ENCODE measurements around the gene BACH1.
"Not testable (repeated sequence)": the region's sequence is repeated elsewhere in the genome, so short reads cannot be mapped to it uniquely, and the experiment has no call there.

BACH1 gene

GRCh38 chr21:29298348-29299045, at the start of gene BACH1:
TSS of gene BACH1 (plus strand) at chr21:29298922. CDS start at chr21:29321281, 22,359 bp downstream.
- DNase-seq (ENCODE audit: low spot score) = peak; percentile 96

- DNase-seq (ENCODE audit: low spot score) = not testable (repeated sequence)
Observed at GRCh38 chr21:29249289-29249688, 49.4 kb upstream of the BACH1 start.

- no peak for DNase-seq (ENCODE audit: low spot score)
Observed at GRCh38 chr21:29250636-29251035, 48.1 kb upstream of the BACH1 start.

- not testable (repeated sequence) for DNase-seq (ENCODE audit: low spot score)
Observed at GRCh38 chr21:29253861-29254260, 44.9 kb upstream of the BACH1 start.

- DNase-seq (ENCODE audit: low spot score) = no peak
Observed at GRCh38 chr21:29254550-29254949, 44.2 kb upstream of the BACH1 start.

GRCh38 chr21:29256126-29256910, 42.4 kb upstream of the BACH1 start:
- no peak for DNase-seq (ENCODE audit: low spot score)

GRCh38 chr21:29257701-29258100, 41.0 kb upstream of the BACH1 start:
- no peak for DNase-seq (ENCODE audit: low spot score)

DNA sequence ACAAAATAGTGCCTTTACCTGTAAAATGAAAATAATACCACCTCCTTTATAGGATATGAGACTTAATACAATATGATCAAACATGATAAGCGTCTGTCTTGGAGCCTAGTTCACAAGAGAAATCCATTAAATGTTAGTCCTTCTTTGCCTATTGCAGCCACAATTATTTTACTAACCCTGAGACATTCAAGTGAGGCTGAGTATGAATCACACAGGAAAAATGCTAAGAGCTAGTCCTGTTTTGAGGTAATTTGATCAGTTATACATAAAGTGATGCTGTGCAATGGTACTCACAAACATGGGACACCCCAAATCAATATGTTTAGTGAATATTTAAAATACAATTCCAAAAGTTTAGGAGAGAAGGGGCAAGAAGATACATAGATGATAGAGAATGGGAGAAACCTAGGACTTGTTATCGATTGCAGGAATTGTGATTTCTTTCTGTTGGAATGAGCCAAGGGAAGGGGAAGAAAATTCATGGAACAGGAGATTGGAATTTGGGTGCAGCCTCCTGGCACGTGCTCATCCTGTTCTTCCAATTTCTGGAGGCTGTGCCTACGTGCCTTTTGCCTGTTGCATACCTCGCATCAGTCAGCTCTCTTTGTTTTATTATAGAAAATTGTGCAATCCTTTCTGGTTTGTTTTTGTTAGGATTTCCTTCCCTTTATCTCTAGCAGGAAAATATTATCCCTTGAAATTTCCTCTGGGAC, 39.9 kb upstream of the BACH1 start:
- DNase-seq (ENCODE audit: low spot score) = peak; percentile 27

- DNase-seq (ENCODE audit: low spot score) = no peak
Observed at GRCh38 chr21:29260461-29260860, 38.3 kb upstream of the BACH1 start.

DNA sequence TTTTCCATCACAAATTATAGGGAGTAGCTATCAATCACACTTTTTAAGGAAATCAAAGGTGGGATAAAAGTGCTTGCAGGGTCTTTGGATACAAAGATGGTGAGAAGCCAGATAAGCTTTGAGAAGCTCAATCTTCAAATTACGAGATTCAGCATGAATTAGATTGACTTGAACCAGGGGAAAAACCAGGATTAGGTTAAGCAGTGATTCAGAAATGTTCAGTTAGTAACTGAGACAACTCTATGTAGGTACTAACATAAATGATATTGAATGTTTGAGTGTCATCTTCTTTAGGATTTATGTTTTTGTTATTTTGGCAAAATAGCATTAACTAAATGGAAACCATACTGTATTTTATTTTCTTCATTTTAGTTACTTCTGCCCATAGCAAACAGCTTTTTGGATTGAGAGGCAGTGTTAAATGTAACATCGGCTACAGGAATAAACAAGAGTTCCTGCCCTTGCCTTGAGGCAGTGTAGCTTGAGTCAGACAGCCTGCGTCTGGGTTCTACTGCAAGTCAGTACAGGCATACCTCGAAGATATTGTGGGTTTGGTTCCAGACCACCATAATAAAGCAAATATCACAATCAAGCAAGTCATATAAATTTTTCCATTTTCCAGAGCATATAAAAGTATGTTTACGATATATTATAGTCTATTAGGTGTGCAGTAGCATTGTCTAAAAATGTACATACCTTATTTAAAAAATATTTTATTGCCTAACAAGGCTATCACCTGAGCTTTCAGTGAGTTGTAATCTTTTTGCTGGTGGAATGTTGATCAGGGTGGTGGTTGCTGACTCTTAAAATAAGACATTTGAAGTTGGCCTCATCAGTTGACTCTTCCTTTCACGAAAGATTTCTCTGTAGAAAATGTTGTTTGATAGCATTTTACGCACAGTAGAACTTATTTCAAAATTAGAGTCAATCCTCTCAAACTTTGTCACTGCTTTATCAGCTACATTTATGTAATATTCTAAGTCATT, 36.9 kb upstream of the BACH1 start:
- DNase-seq (ENCODE audit: low spot score) = no peak

DNA sequence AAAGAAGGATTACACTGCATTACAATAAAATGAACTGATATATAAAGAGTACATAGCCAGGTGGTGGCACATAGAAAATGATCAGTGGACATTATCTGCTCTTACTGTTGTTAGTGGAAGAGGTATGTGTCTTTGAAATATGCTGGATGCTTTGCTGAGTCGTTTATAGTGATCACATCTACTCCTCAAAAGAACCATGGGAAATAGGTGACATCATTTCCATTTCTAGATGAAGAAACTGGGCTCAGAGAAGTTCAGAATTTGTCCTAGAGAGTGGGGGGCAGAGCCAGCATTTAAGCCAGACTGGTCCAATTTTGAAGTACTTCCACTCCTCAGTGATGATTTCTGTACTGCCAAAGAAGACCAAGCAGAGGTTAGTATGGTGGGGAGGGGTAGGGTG, 34.0 kb upstream of the BACH1 start:
- DNase-seq (ENCODE audit: low spot score) = no peak

GRCh38 chr21:29265690-29266479, 32.8 kb upstream of the BACH1 start:
- DNase-seq (ENCODE audit: low spot score) = no peak

GRCh38 chr21:29267666-29268065, 31.1 kb upstream of the BACH1 start:
- DNase-seq (ENCODE audit: low spot score) = no peak

GRCh38 chr21:29271927-29272333, 26.8 kb upstream of the BACH1 start:
- DNase-seq (ENCODE audit: low spot score) = no peak

DNA sequence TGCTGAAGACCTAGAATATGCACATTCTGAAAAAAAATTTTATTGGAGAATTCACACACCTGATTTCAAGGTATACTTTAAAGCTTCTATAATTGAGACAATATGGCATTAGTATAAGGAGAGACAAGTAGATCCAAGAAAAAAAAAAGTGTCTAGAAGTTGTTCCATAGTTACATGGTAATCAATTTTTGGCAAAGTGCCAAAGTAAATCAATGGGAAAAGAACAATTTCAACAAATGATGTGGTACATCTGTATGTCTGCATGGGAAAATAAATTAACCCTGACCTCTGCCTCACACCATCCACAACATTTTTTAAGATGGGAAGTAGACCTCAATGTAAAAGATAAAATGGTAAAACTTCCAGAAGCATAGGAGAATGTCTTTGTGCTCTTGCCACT, 21.3 kb upstream of the BACH1 start:
- no peak for DNase-seq (ENCODE audit: low spot score)

DNA sequence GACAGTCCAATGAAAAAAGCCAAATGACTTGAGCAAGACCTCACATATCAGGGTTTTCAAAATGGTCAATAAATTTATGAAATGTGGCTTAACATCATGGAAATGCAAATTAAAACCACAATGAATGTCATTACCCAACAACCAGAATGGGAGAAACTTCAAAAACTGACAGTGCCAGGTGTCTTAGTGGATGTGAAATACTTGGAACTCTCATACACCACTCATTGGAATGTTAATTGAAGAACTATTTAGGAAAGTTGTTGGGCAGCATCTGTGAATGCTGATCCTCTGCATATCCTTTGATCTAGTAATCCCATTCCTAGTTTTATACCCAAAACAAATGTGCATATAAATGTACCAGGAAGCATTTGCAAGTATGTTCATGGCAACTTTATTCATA, 19.2 kb upstream of the BACH1 start:
- no peak for DNase-seq (ENCODE audit: low spot score)

- DNase-seq (ENCODE audit: low spot score) = not testable (repeated sequence)
Observed at GRCh38 chr21:29281801-29282200, 16.9 kb upstream of the BACH1 start.

- peak; percentile 67 for DNase-seq (ENCODE audit: low spot score)
Observed at GRCh38 chr21:29287383-29287782, 11.3 kb upstream of the BACH1 start.

DNA sequence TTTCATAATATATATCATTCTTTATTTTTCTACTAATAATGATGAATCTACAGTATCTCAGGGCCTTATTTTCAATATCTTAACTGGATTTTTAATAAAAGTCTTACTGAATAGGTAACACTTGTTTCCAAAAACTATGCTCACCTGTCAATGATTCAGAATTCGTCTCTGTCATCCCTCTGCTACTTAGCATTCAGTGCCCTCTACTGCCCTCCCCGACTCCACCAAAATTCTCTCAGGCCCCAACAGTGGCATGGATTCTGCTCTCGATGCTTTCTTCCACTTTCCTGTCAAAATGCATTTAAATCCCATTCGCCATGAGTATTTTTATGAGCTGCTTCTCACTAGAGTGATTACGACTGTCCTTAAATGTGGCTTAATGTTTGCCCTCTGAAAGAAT, 10.5 kb upstream of the BACH1 start:
- no peak for DNase-seq (ENCODE audit: low spot score)

DNA sequence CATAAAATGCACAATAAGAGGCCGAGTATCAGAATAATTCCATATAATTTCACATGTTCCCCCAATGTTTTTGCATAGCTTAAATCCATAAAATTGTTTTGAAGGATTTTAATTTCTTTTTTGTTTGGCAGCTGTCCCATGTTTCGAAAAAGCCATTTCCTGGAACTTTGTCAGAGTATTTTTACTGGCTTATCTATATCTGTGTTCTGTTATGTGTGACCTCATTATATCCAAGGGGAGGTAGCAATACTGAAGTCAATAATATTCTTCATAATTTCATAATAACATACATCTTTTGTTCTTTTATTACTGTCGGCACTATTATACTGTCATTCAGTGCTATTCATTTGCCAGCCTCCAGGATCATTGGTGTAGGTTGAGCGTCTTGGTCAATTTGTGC, 9.4 kb upstream of the BACH1 start:
- DNase-seq (ENCODE audit: low spot score) = no peak

- no peak for DNase-seq (ENCODE audit: low spot score)
Observed at GRCh38 chr21:29290240-29290639, 8.5 kb upstream of the BACH1 start.
